Hematopoietic multipotent progenitor cell treated with erythropoietin and hydrocortisone succinate and interleukin-3 and kit ligand, for 15 days (in vitro differentiated cells): ENCODE results near the gene KCNK16.

Experiments used
- DNase-seq: peaks from one replicate; pipeline ENCODE4 v3.0.0-alpha.2; 2015; ENCODE audit warnings: low spot score

Gene KCNK16

GRCh38 chr6:39276379-39276995 lies 46.0 kb downstream of the KCNK16 start:
- DNase-seq = no peak

GRCh38 chr6:39274903-39275302 lies 47.6 kb downstream of the KCNK16 start:
- DNase-seq = no peak

- DNase-seq = no peak
Observed at GRCh38 chr6:39274471-39274870, 48.0 kb downstream of the KCNK16 start.

GRCh38 chr6:39273406-39273821 lies 49.1 kb downstream of the KCNK16 start:
- DNase-seq = no peak

- no peak for DNase-seq
Observed at GRCh38 chr6:39269961-39270360, 52.5 kb downstream of the KCNK16 start.

- no peak for DNase-seq
Observed at GRCh38 chr6:39268721-39269120, 53.8 kb downstream of the KCNK16 start.

- DNase-seq = no peak
Observed at GRCh38 chr6:39268171-39268570, 54.3 kb downstream of the KCNK16 start.

GRCh38 chr6:39266782-39267355 lies 55.6 kb downstream of the KCNK16 start:
- no peak for DNase-seq

GRCh38 chr6:39266375-39266774 lies 56.1 kb downstream of the KCNK16 start:
- no peak for DNase-seq
